EH (cell line): Measurements from ENCODE around the gene ACOT9.
"Not testable (repeated sequence)": the region's sequence is repeated elsewhere in the genome, so short reads cannot be mapped to it uniquely, and the experiment has no call there.

ENCODE experiments used
- DNase-seq: peaks from one replicate; pipeline ENCODE4 v3.0.0-alpha.2; 2015; ENCODE audit warnings: low read depth

ACOT9 gene

GRCh38 chrX:23765449-23765848 is 22.4 kb upstream of the ACOT9 start:
- DNase-seq: peak; percentile 30

- no peak for DNase-seq
Measured at GRCh38 chrX:23764188-23764984, 21.3 kb upstream of the ACOT9 start.

GRCh38 chrX:23759821-23760220 is 16.7 kb upstream of the ACOT9 start:
- no peak for DNase-seq

- peak; percentile 58 for DNase-seq
Measured at GRCh38 chrX:23756165-23756564, 13.1 kb upstream of the ACOT9 start.

GRCh38 chrX:23754664-23755063 is 11.6 kb upstream of the ACOT9 start:
- DNase-seq: no peak

- DNase-seq: peak; percentile 92
Measured at GRCh38 chrX:23752740-23753415, 9.8 kb upstream of the ACOT9 start.

- DNase-seq: peak; percentile 32
Measured at GRCh38 chrX:23749576-23749975, 6.5 kb upstream of the ACOT9 start.

GRCh38 chrX:23749129-23749528 is 6.1 kb upstream of the ACOT9 start:
- no peak for DNase-seq

- no peak for DNase-seq
Measured at GRCh38 chrX:23745786-23746185, 2.7 kb upstream of the ACOT9 start.

- DNase-seq: not testable (repeated sequence)
Measured at GRCh38 chrX:23743623-23743971, 521 bp upstream of the ACOT9 start.

- DNase-seq: peak; percentile 85
Measured at GRCh38 chrX:23742174-23742696, 841 bp downstream of the ACOT9 start.

GRCh38 chrX:23737413-23737812 is 5.7 kb downstream of the ACOT9 start:
- peak; percentile 32 for DNase-seq

- no peak for DNase-seq
Measured at GRCh38 chrX:23736030-23736429, 7.0 kb downstream of the ACOT9 start.

- no peak for DNase-seq
Measured at GRCh38 chrX:23732704-23733103, 10.4 kb downstream of the ACOT9 start.

- no peak for DNase-seq
Measured at GRCh38 chrX:23731951-23732350, 11.1 kb downstream of the ACOT9 start.

GRCh38 chrX:23729214-23729613 is 13.9 kb downstream of the ACOT9 start:
- no peak for DNase-seq

GRCh38 chrX:23727206-23727605 is 15.9 kb downstream of the ACOT9 start:
- DNase-seq: no peak

- DNase-seq: no peak
Measured at GRCh38 chrX:23726191-23726590, 16.9 kb downstream of the ACOT9 start.

- DNase-seq: no peak
Measured at GRCh38 chrX:23720117-23720677, 22.9 kb downstream of the ACOT9 start.

- no peak for DNase-seq
Measured at GRCh38 chrX:23705235-23705634, 37.8 kb downstream of the ACOT9 start.

- no peak for DNase-seq
Measured at GRCh38 chrX:23704673-23705206, 38.3 kb downstream of the ACOT9 start.

- no peak for DNase-seq
Measured at GRCh38 chrX:23699636-23700194, 43.4 kb downstream of the ACOT9 start.
